ENCODE measurements around the gene NUP153. TPM values are rescaled to one million over a fixed set of nuclear protein-coding genes. Genes with fewer than 3 reads are reported as not detected.

The NUP153 gene
- total RNA-seq, 4 donors from 2014 or later, result 35.5 to 42.2 (median 40.5) TPM

- H3K4me3 ChIP-seq (ENCODE audit: low read depth, poor library complexity, severe bottlenecking), result no peak overlapping the region
- intact Hi-C loops (cut with DNase I; ENCODE audit: low total_unique reads), result no loop called here
- WGBS, 2 donors, result 60 to 66% methylated on average over 2 of the region's 2 CpGs
- no peak for TF ChIP-seq CTCF (IDR thresholded peaks at IDR 0.05)
- no peak for TF ChIP-seq POLR2A (IDR thresholded peaks at IDR 0.05)
- no peak for DNase-seq (ENCODE audit: low spot score in 2 of 2)
These were observed 9.5 kb upstream of the NUP153 start for GRCh38 chr6:17716221-17716620.

- intact Hi-C loops (cut with DNase I; ENCODE audit: low total_unique reads), result no loop called here
- TF ChIP-seq POLR2A (IDR thresholded peaks at IDR 0.05) (no peak), CTCF (IDR thresholded peaks at IDR 0.05) (no peak)
- no peak for DNase-seq (ENCODE audit: low spot score in 2 of 2)
- WGBS, 2 donors, result 56 to 66% methylated on average over 10 of the region's 10 CpGs
- no peak overlapping the region for H3K4me3 ChIP-seq (ENCODE audit: low read depth, poor library complexity, severe bottlenecking)
These were observed 8.4 kb upstream of the NUP153 start for GRCh38 chr6:17714879-17715851.

- TF ChIP-seq CTCF (IDR thresholded peaks at IDR 0.05), result no peak
- no peak for TF ChIP-seq POLR2A (IDR thresholded peaks at IDR 0.05)
- intact Hi-C loops (cut with DNase I; ENCODE audit: low total_unique reads), result no loop called here
- no peak for DNase-seq (ENCODE audit: low spot score in 2 of 2)
- H3K4me3 ChIP-seq (ENCODE audit: low read depth, poor library complexity, severe bottlenecking), result no peak overlapping the region
These were observed 7.5 kb upstream of the NUP153 start for GRCh38 chr6:17714177-17714576.

- 75 to 90% methylated on average over 1 of the region's 1 CpG for WGBS, 2 donors
- no peak overlapping the region for H3K4me3 ChIP-seq (ENCODE audit: low read depth, poor library complexity, severe bottlenecking)
- TF ChIP-seq POLR2A (IDR thresholded peaks at IDR 0.05) (no peak), CTCF (IDR thresholded peaks at IDR 0.05) (no peak)
- no peak for DNase-seq (ENCODE audit: low spot score in 2 of 2)
- intact Hi-C loops (cut with DNase I; ENCODE audit: low total_unique reads), result no loop called here
These were observed 5.9 kb upstream of the NUP153 start for GRCh38 chr6:17712576-17712975.

- TF ChIP-seq CTCF (IDR thresholded peaks at IDR 0.05) (no peak), POLR2A (IDR thresholded peaks at IDR 0.05) (no peak)
- 75 to 78% methylated on average over 3 of the region's 3 CpGs for WGBS, 2 donors
These were observed 3.6 kb upstream of the NUP153 start for GRCh38 chr6:17710331-17710730.

More at GRCh38 chr6:17710331-17710730, 3.6 kb upstream of the NUP153 start:
- H3K4me3 ChIP-seq (ENCODE audit: low read depth, poor library complexity, severe bottlenecking), result no peak overlapping the region
- intact Hi-C loops (cut with DNase I; ENCODE audit: low total_unique reads), result no loop called here
- DNase-seq (ENCODE audit: low spot score in 2 of 2), result no peak

Measured in lower leg skin (tissue), 4 donors.